H1 (cell line): ENCODE results near the gene DEGS2. TPM values are rescaled to one million over a fixed set of nuclear protein-coding genes. Genes with fewer than 3 reads are reported as not detected.

Experiments
- CTCF ChIA-PET: fragments of 300-600 bp; sonication (Branson Sonifier 250); formaldehyde crosslinking; loops from one replicate; lab custom pipeline; 2021; ENCODE audit not compliant: partially characterized antibody; lab: Charles Lee
- POLR2A ChIA-PET: fragments of 300-600 bp; sonication (Branson Sonifier 250); formaldehyde crosslinking; loops from one replicate; lab custom pipeline; 2021; ENCODE audit warnings: inconsistent platforms; ENCODE audit not compliant: partially characterized antibody; lab: Charles Lee
- DNase-seq, 2 experiments: peaks; one replicate each; pipeline versions ENCODE4 v3.0.0 to v3.0.0-alpha.2; 2010 to 2022; ENCODE audit warnings: low spot score in 2 of 2, low read depth in 1 of 2, mixed read lengths in 1 of 2
- FAIRE-seq: peaks from 2 replicates; lab custom pipeline; 2011; peaks lifted over from hg19 to GRCh38; lab: Jason Lieb, UNC
- H2AFZ ChIP-seq: 2 replicates; pipeline ENCODE4 v1.8.1; 2012; ENCODE audit warnings: low read length, inconsistent platforms
- H2AK5ac ChIP-seq: 2 replicates; pipeline ENCODE4 v1.6.1; 2013; ENCODE audit warnings: low read depth, low read length
- H2BK120ac ChIP-seq: replicated peaks from 2 replicates; pipeline ENCODE3; 2013; ENCODE audit warnings: low read depth, low read length, inconsistent platforms
- H2BK12ac ChIP-seq: 2 replicates; pipeline ENCODE4 v1.6.1; 2013; ENCODE audit warnings: low read depth, low read length
- H2BK15ac ChIP-seq: 2 replicates; pipeline ENCODE4 v1.6.1; 2013; ENCODE audit warnings: low read length
- H2BK20ac ChIP-seq: 2 replicates; pipeline ENCODE4 v1.6.1; 2013; ENCODE audit warnings: low read length
- H2BK5ac ChIP-seq: 2 replicates; pipeline ENCODE4 v1.6.1; 2013; ENCODE audit warnings: low read depth, low read length
- H3K14ac ChIP-seq: 2 replicates; pipeline ENCODE4 v1.6.1; 2013; ENCODE audit warnings: inconsistent platforms; ENCODE audit not compliant: insufficient read length
- H3K18ac ChIP-seq: 2 replicates; pipeline ENCODE4 v1.6.1; 2013; ENCODE audit warnings: low read length; ENCODE audit errors: extremely low read depth
- H3K23ac ChIP-seq: 2 replicates; pipeline ENCODE4 v1.6.1; 2013; ENCODE audit warnings: inconsistent platforms; ENCODE audit not compliant: insufficient read length
- H3K23me2 ChIP-seq: 2 replicates; pipeline ENCODE4 v1.6.1; 2013; ENCODE audit warnings: low read depth, low read length
- H3K27ac ChIP-seq: 2 replicates; pipeline ENCODE4 v1.6.1; 2011; ENCODE audit warnings: low read depth, low read length, inconsistent platforms
- H3K27me3 ChIP-seq, 4 experiments: replicated peaks in 1 of 4; 1 replicate in 1 of 4; 2 replicates in 3 of 4; pipeline versions ENCODE4 v1.6.1 to v1.8.1; 2011 to 2013; ENCODE audit warnings: low read length in 3 of 4, mild to moderate bottlenecking in 3 of 4, inconsistent platforms in 2 of 4, mixed read lengths in 2 of 4, moderate library complexity in 1 of 4; ENCODE audit not compliant: control insufficient read depth in 3 of 4, insufficient read depth in 3 of 4; ENCODE audit errors: extremely low read depth in 1 of 4
- H3K36me3 ChIP-seq, 4 experiments: 2 replicates each; pipeline versions ENCODE4 v1.6.1 to v1.8.1; 2011 to 2013; ENCODE audit warnings: mild to moderate bottlenecking in 4 of 4, low read length in 3 of 4, moderate library complexity in 2 of 4, control low read depth in 1 of 4, inconsistent platforms in 1 of 4; ENCODE audit not compliant: insufficient read depth in 4 of 4, control insufficient read depth in 2 of 4
- H3K4ac ChIP-seq: replicated peaks from 2 replicates; pipeline ENCODE3; 2013; ENCODE audit warnings: low read length, low read depth, mixed read lengths, inconsistent platforms; ENCODE audit not compliant: insufficient read length
- H3K4me1 ChIP-seq, 4 experiments: replicated peaks in 1 of 4; 1 replicate in 1 of 4; 2 replicates in 3 of 4; pipeline versions ENCODE4 v1.6.1 to v1.8.1; 2011 to 2013; ENCODE audit warnings: low read length in 3 of 4, inconsistent platforms in 2 of 4, mixed read lengths in 1 of 4; ENCODE audit not compliant: insufficient read depth in 4 of 4, control insufficient read depth in 3 of 4
- H3K4me2 ChIP-seq, 2 experiments: 2 replicates each; pipeline versions ENCODE4 v1.6.1 to v1.8.1; 2011 to 2013; ENCODE audit warnings: low read depth in 2 of 2, low read length in 2 of 2, control low read depth in 1 of 2, inconsistent platforms in 1 of 2, mild to moderate bottlenecking in 1 of 2; ENCODE audit not compliant: insufficient read depth in 1 of 2
- H3K4me3 ChIP-seq, 4 experiments: fragments of 200-600, 300-600 bp in 1 of 4; sonication (generic), shearing (Covaris generic), sonication (Bioruptor Twin) in 1 of 4; 2 replicates each; pipeline versions ENCODE4 v1.5.1 to v1.8.1; 2011 to 2016; ENCODE audit warnings: low read length in 4 of 4, low read depth in 3 of 4, control low read depth in 2 of 4, inconsistent platforms in 2 of 4, mild to moderate bottlenecking in 2 of 4, mixed read lengths in 1 of 4, moderate library complexity in 1 of 4; ENCODE audit not compliant: insufficient read depth in 2 of 4; ENCODE audit errors: extremely low read depth in 1 of 4
- H3K56ac ChIP-seq: replicated peaks from 2 replicates; pipeline ENCODE3; 2013; ENCODE audit warnings: low read depth, mild to moderate bottlenecking, mixed read lengths, low read length, inconsistent platforms; ENCODE audit not compliant: insufficient read length
- H3K79me1 ChIP-seq: 2 replicates; pipeline ENCODE4 v1.6.1; 2013; ENCODE audit warnings: low read depth, low read length, control low read depth
- H3K79me2 ChIP-seq, 2 experiments: 2 replicates each; pipeline versions ENCODE4 v1.6.1 to v1.8.1; 2012 to 2013; ENCODE audit warnings: low read length in 2 of 2, mild to moderate bottlenecking in 2 of 2, inconsistent platforms in 1 of 2; ENCODE audit not compliant: insufficient read depth in 2 of 2, control insufficient read depth in 1 of 2
- H3K9ac ChIP-seq, 4 experiments: replicated peaks in 1 of 4; 1 replicate in 1 of 4; 2 replicates in 3 of 4; pipeline versions ENCODE4 v1.6.1 to v1.8.1; 2011 to 2013; ENCODE audit warnings: low read depth in 3 of 4, low read length in 3 of 4, control low read depth in 2 of 4, mild to moderate bottlenecking in 2 of 4, moderate library complexity in 2 of 4, inconsistent platforms in 1 of 4; ENCODE audit errors: extremely low read depth in 1 of 4
- H3K9me3 ChIP-seq, 2 experiments: 2 replicates each; pipeline versions ENCODE4 v1.6.1 to v1.8.1; 2012 to 2013; ENCODE audit warnings: mild to moderate bottlenecking in 2 of 2, moderate library complexity in 2 of 2, control low read depth in 1 of 2, inconsistent platforms in 1 of 2, low read depth in 1 of 2, low read length in 1 of 2, mixed read lengths in 1 of 2; ENCODE audit not compliant: insufficient read depth in 2 of 2
- H4K20me1 ChIP-seq, 2 experiments: replicated peaks in 1 of 2; 2 replicates each; pipeline versions ENCODE3 to v1.8.1; 2011 to 2013; ENCODE audit warnings: inconsistent platforms in 2 of 2, low read length in 2 of 2, mild to moderate bottlenecking in 1 of 2; ENCODE audit not compliant: insufficient read depth in 2 of 2, control insufficient read depth in 1 of 2
- H4K5ac ChIP-seq: 2 replicates; pipeline ENCODE4 v1.6.1; 2013; ENCODE audit warnings: low read length, low read depth, mixed read lengths, inconsistent platforms; ENCODE audit not compliant: insufficient read length
- H4K8ac ChIP-seq: 2 replicates; pipeline ENCODE4 v1.8.0; 2013; ENCODE audit warnings: mild to moderate bottlenecking, moderate library complexity, low read length, inconsistent platforms; ENCODE audit not compliant: insufficient read depth; ENCODE audit errors: extremely low read depth
- H4K91ac ChIP-seq: replicated peaks from 2 replicates; pipeline ENCODE3; 2013; ENCODE audit warnings: low read length, mixed read lengths, inconsistent platforms; ENCODE audit not compliant: insufficient read length
- GABPA ChIP-seq: IDR thresholded peaks from 2 replicates; pipeline ENCODE4 v1.6.1; 2011; ENCODE audit warnings: mild to moderate bottlenecking, low read length, moderate library complexity, borderline replicate concordance; ENCODE audit not compliant: insufficient read depth
- JUND ChIP-seq: IDR thresholded peaks from 2 replicates; pipeline ENCODE4 v1.6.1; 2011; ENCODE audit warnings: mild to moderate bottlenecking, improper control_type of control experiment, low read length
- MAX ChIP-seq: IDR thresholded peaks from 2 replicates; pipeline ENCODE4 v1.6.1; 2012; ENCODE audit warnings: inconsistent platforms
- POLR2A ChIP-seq, 2 experiments: IDR thresholded peaks; 1 replicate in 1 of 2; 2 replicates in 1 of 2; pipeline ENCODE4 v1.6.1; 2011; ENCODE audit warnings: low read depth in 2 of 2, low read length in 2 of 2, mild to moderate bottlenecking in 2 of 2; ENCODE audit errors: control extremely low read depth in 1 of 2
- RAD21 ChIP-seq, 2 experiments: IDR thresholded peaks in 1 of 2; conservative IDR thresholded peaks in 1 of 2; 2 replicates each; pipeline ENCODE4 v1.6.1; 2011; ENCODE audit warnings: low read depth in 2 of 2, low read length in 2 of 2, improper control_type of control experiment in 1 of 2, inconsistent platforms in 1 of 2, mild to moderate bottlenecking in 1 of 2, moderate library complexity in 1 of 2
- RBBP5 ChIP-seq: IDR thresholded peaks from 2 replicates; pipeline ENCODE4 v1.7.1; 2012; ENCODE audit warnings: low read depth, mild to moderate bottlenecking, inconsistent platforms, low read length, moderate library complexity, borderline replicate concordance
- TBP ChIP-seq: IDR thresholded peaks from 2 replicates; pipeline ENCODE4 v1.6.1; 2011; ENCODE audit warnings: low read depth, low read length, improper control_type of control experiment
- TCF12 ChIP-seq: IDR thresholded peaks from 2 replicates; pipeline ENCODE4 v1.6.1; 2011; ENCODE audit warnings: low read depth, mild to moderate bottlenecking, low read length
- WGBS, 2 experiments: shearing (Covaris generic) in 1 of 2; methylation state at CpG; one replicate each; pipeline versions ENCODE4 v1.1.6 to v1.1.7; 2013 to 2015; ENCODE audit warnings: low lambda C conversion rate in 2 of 2, mixed read lengths in 2 of 2, inconsistent platforms in 1 of 2, low coverage in 1 of 2, missing lambda C conversion rate in 1 of 2; ENCODE audit not compliant: insufficient replicate concordance in 2 of 2, insufficient coverage in 1 of 2, insufficient read length in 1 of 2; ENCODE audit errors: extremely low coverage in 1 of 2, missing lambda C conversion rate in 1 of 2; 5-methylcytosine and 5-hydroxymethylcytosine counted together
- polyA plus RNA-seq, 7 experiments: library from polyadenylated mRNA; depleted of rRNA in 3 of 7; stranded (reverse) in 5 of 7; unstranded in 2 of 7; fragments of >200 nt in 5 of 7; fragments of 200-250 nt in 2 of 7; gene quantifications; 1 replicate in 5 of 7; 2 replicates in 1 of 7; 4 replicates in 1 of 7; pipeline versions ENCODE4 v1.2.1 to v1.2.3, GENCODE V29; 2011 to 2013; ENCODE audit warnings: missing spikeins in 2 of 7, mixed read lengths in 2 of 7
- total RNA-seq: library from RNA; stranded (reverse); fragmentation: NEBNext Ultra II Directional; extraction: Animal tissue kit (Norgen Biotek cat#: 25700); gene quantifications from 2 replicates; pipeline ENCODE4 v1.2.1, GENCODE V29; 2021
- TF ChIP-seq, protein P1 (sequence below): IDR thresholded peaks from 2 replicates; pipeline ENCODE4 v1.6.1; 2012; ENCODE audit warnings: inconsistent platforms

Gene DEGS2
- total and polyA plus RNA-seq, 2 of the 8 experiments (the other 6 are each of a cell fraction or from before 2014, with no cell fraction given): 0.61 to 0.82 TPM

DNA sequence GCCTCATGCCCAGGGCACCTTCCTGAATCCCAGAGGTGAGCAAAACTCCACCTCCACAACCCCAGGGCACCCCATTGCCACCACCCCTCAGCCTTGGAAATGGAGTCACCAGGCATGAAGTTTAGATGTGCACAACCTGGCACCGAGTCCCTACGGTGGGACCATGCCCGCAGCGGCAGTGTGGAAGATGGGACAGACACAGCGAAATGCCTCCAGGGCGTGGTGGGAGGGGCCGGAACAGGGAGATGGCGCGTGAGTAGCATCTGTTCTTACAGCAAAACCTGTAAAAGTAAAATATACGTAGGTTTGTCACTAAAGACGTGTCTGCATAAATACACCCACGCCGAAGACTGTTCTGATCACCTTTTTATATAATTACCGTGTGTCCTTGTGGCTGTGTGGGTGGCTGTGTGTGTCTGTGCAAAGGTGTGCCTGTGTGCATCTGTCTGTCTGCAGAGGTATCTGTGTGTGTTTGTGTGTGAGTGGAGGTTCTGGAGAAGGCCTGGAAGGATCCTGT is 17.4 kb upstream of the DEGS2 start:
- Histone ChIP-seq H3K36me3 (no peaks in the 10 kb centered on the region), H3K23me2 (no peaks in the 10 kb centered on the region), H3K4me3 (no peak overlapping the region), H2BK12ac (0 out of 2 replicates have a peak overlapping the region, but pooled peaks have one; percentile 27), H3K79me2 (no peaks in the 10 kb centered on the region), H2BK20ac (no peak overlapping the region), H4K8ac (no peak overlapping the region), H4K20me1 (no peaks in the 10 kb centered on the region), H4K91ac (no peak overlapping the region), H3K56ac (no peak overlapping the region), H3K27ac (no peak overlapping the region), H3K4me1 (no peaks in the 10 kb centered on the region; a peak in 1 of 7 replicates), H3K27me3 (no peaks in the 10 kb centered on the region), H3K4ac (no peak overlapping the region), H3K9me3 (no peaks in the 10 kb centered on the region; a peak in 1 of 4 replicates), H3K9ac (no peak overlapping the region), H2AFZ (no peak overlapping the region), H3K79me1 (no peaks in the 10 kb centered on the region), H2BK120ac (no peak overlapping the region), H4K5ac (no peak overlapping the region), H2BK5ac (no peak overlapping the region), H3K23ac (no peak overlapping the region), H3K18ac (no peak overlapping the region), H2AK5ac (no peak overlapping the region), H3K4me2 (no peak overlapping the region), H2BK15ac (no peak overlapping the region), H3K14ac (no peak overlapping the region)
- ChIA-PET CTCF (no interaction called here), POLR2A (no interaction called here)
- DNase-seq (no peak), FAIRE-seq (no peak)
- 86% methylated on average over 14 of the region's 14 CpGs; no CpG with 5 or more reads in 1 of the 2 experiments for WGBS, 2 experiments
- TF ChIP-seq GABPA (no peak), TCF12 (no peak), POLR2A (IDR thresholded peaks at IDR 0.05; ENCODE audit: control extremely low read depth in 1 of 2, low read depth in 2 of 2, low read length in 2 of 2) (no peak), TBP (no peak), RAD21 (IDR thresholded peaks at IDR 0.05 in 1 of 2, conservative IDR thresholded peaks at IDR 0.05 in 1 of 2; ENCODE audit: low read depth in 2 of 2, low read length in 2 of 2) (no peak), MAX (no peak), RBBP5 (no peak), JUND (no peak)
- TF ChIP-seq, protein P1, sequence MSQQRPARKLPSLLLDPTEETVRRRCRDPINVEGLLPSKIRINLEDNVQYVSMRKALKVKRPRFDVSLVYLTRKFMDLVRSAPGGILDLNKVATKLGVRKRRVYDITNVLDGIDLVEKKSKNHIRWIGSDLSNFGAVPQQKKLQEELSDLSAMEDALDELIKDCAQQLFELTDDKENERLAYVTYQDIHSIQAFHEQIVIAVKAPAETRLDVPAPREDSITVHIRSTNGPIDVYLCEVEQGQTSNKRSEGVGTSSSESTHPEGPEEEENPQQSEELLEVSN: no peak
